Endothelial cell of hepatic sinusoid (primary cell): ENCODE measurements around the gene CCDC148.

ENCODE experiments used
- in situ Hi-C: cut with HindIII; loops from 2 replicates; pipeline ENCODE4 v1.10.0; 2017; ENCODE audit warnings: low sequenced_read_pairs

CCDC148 gene

GRCh38 chr2:158456309-158457066 lies at the start of gene CCDC148, which contains the start of gene PKP4:
CCDC148 (minus strand) TSS chr2:158456753; CDS start chr2:158456439, 314 bp downstream.
PKP4 (plus strand) TSS chr2:158456952; CDS start chr2:158533185, 76,233 bp downstream.
- in situ Hi-C loops: no loop called here

GRCh38 chr2:158505448-158505934 lies 48.9 kb upstream of the CCDC148 start:
- in situ Hi-C loops: no loop called here

GRCh38 chr2:158504088-158504487 lies 47.5 kb upstream of the CCDC148 start:
- in situ Hi-C loops: no loop called here

GRCh38 chr2:158502974-158503373 lies 46.4 kb upstream of the CCDC148 start:
- in situ Hi-C loops: no loop called here

GRCh38 chr2:158501301-158501700 lies 44.7 kb upstream of the CCDC148 start:
- in situ Hi-C loops: no loop called here

GRCh38 chr2:158500333-158500732 lies 43.8 kb upstream of the CCDC148 start:
- in situ Hi-C loops: no loop called here

GRCh38 chr2:158499383-158499782 lies 42.8 kb upstream of the CCDC148 start:
- in situ Hi-C loops: no loop called here

- in situ Hi-C loops: no loop called here
Measured at GRCh38 chr2:158498749-158499136, 42.2 kb upstream of the CCDC148 start.

- in situ Hi-C loops: no loop called here
Measured at GRCh38 chr2:158498043-158498748, 41.6 kb upstream of the CCDC148 start.

- in situ Hi-C loops: no loop called here
Measured at GRCh38 chr2:158497486-158497885, 40.9 kb upstream of the CCDC148 start.

- in situ Hi-C loops: no loop called here
Measured at GRCh38 chr2:158496986-158497385, 40.4 kb upstream of the CCDC148 start.

- in situ Hi-C loops: no loop called here
Measured at GRCh38 chr2:158495175-158495574, 38.6 kb upstream of the CCDC148 start.

- in situ Hi-C loops: no loop called here
Measured at GRCh38 chr2:158493458-158493857, 36.9 kb upstream of the CCDC148 start.

GRCh38 chr2:158491072-158491471 lies 34.5 kb upstream of the CCDC148 start:
- in situ Hi-C loops: no loop called here

- in situ Hi-C loops: no loop called here
Measured at GRCh38 chr2:158489366-158490112, 33.0 kb upstream of the CCDC148 start.

GRCh38 chr2:158488442-158489216 lies 32.1 kb upstream of the CCDC148 start:
- in situ Hi-C loops: no loop called here

GRCh38 chr2:158487419-158487818 lies 30.9 kb upstream of the CCDC148 start:
- in situ Hi-C loops: no loop called here

- in situ Hi-C loops: no loop called here
Measured at GRCh38 chr2:158486970-158487325, 30.4 kb upstream of the CCDC148 start.

GRCh38 chr2:158486150-158486969 lies 29.8 kb upstream of the CCDC148 start:
- in situ Hi-C loops: no loop called here
